ENCODE data around the gene MUC6. TPM values are rescaled to one million over a fixed set of nuclear protein-coding genes. Genes with fewer than 3 reads are reported as not detected.

Gene MUC6
- total RNA-seq, 1 experiment from 2014 or later = 0.07 TPM

DNA sequence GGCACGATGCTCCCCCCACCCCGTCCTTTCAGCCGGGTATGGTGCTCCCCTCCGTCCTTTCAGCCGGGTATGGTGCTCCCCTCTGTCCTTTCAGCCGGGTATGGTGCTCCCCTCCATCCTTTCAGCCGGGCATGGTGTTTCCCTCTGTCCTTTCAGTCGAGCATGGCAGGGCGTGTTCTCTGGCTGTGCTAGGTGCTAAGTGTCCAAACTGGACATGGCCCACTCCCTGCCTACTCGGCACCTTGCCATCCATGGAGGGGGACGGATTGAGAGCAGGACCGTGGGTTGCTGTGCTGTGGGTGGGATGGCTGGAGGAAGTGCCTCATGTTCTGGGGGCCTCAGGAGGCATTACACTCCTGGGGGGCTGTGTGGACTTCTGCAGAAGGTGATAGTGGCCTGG, 45.5 kb downstream of the MUC6 start:
- Histone ChIP-seq H3K36me3 (ENCODE audit: low read depth) (no peaks in the 10 kb centered on the region), H3K9me2 (ENCODE audit: insufficient read depth) (no peaks in the 10 kb centered on the region), H3K27me3 (ENCODE audit: insufficient read depth, low read depth) (no peaks in the 10 kb centered on the region), H3K4me3 (no peak overlapping the region), H4K20me1 (ENCODE audit: insufficient read depth) (no peaks in the 10 kb centered on the region), H3K9me3 (ENCODE audit: insufficient read depth, low read depth) (no peaks in the 10 kb centered on the region), H3F3A (ENCODE audit: insufficient read depth, low read depth) (peaks cover 3% of the 10 kb centered on the region; the same call in 1 of the 2 replicates), H2AFZ (no peak overlapping the region), H3K4me2 (no peak overlapping the region), H3K4me1 (replicated peaks; ENCODE audit: insufficient read depth) (no peaks in the 10 kb centered on the region), H3K79me2 (ENCODE audit: low read depth) (no peaks in the 10 kb centered on the region), H3K27ac (no peak overlapping the region)
- ChIA-PET POLR2A (ENCODE audit: unreplicated experiment) (no interaction called here), CTCF (no interaction called here)
- no peak for DNase-seq
- TF ChIP-seq, protein P1, sequence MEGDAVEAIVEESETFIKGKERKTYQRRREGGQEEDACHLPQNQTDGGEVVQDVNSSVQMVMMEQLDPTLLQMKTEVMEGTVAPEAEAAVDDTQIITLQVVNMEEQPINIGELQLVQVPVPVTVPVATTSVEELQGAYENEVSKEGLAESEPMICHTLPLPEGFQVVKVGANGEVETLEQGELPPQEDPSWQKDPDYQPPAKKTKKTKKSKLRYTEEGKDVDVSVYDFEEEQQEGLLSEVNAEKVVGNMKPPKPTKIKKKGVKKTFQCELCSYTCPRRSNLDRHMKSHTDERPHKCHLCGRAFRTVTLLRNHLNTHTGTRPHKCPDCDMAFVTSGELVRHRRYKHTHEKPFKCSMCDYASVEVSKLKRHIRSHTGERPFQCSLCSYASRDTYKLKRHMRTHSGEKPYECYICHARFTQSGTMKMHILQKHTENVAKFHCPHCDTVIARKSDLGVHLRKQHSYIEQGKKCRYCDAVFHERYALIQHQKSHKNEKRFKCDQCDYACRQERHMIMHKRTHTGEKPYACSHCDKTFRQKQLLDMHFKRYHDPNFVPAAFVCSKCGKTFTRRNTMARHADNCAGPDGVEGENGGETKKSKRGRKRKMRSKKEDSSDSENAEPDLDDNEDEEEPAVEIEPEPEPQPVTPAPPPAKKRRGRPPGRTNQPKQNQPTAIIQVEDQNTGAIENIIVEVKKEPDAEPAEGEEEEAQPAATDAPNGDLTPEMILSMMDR (conservative IDR thresholded peaks at IDR 0.05) = no peak
- TF ChIP-seq EZH2 (IDR thresholded peaks at IDR 0.05; ENCODE audit: low read depth) = no peak
- BruUV-seq (replicated peaks) = no TSS peak
- intact Hi-C loops (cut with micrococcal nuclease; ENCODE audit: unreplicated experiment) = no loop called here

GRCh38 chr11:990101-990500, 46.4 kb downstream of the MUC6 start:
- no peaks in the 10 kb centered on the region for H3K4me1 ChIP-seq (replicated peaks; ENCODE audit: insufficient read depth)
- H3K79me2 ChIP-seq (ENCODE audit: low read depth) = no peaks in the 10 kb centered on the region
- H3K4me2 ChIP-seq = no peak overlapping the region
- TF ChIP-seq, protein P1 (conservative IDR thresholded peaks at IDR 0.05) = no peak
- no peak for TF ChIP-seq EZH2 (IDR thresholded peaks at IDR 0.05; ENCODE audit: low read depth)
- H3K9me2 ChIP-seq (ENCODE audit: insufficient read depth) = no peaks in the 10 kb centered on the region
- no peaks in the 10 kb centered on the region for H4K20me1 ChIP-seq (ENCODE audit: insufficient read depth)
- no peak overlapping the region for H2AFZ ChIP-seq
- no TSS peak for BruUV-seq (replicated peaks)
- H3K36me3 ChIP-seq (ENCODE audit: low read depth) = no peaks in the 10 kb centered on the region
- H3K27ac ChIP-seq = no peak overlapping the region
- no peaks in the 10 kb centered on the region for H3K27me3 ChIP-seq (ENCODE audit: insufficient read depth, low read depth)
- ChIA-PET POLR2A (ENCODE audit: unreplicated experiment) (no interaction called here), CTCF (interaction anchor here (0.5 kb wide), 1 partner anchor 48 kb away, joined by 3 read pairs; no protein-coding TSS in a partner anchor)
- intact Hi-C loops (cut with micrococcal nuclease; ENCODE audit: unreplicated experiment) = no loop called here
- no peak for DNase-seq
- H3F3A ChIP-seq (ENCODE audit: insufficient read depth, low read depth) = peaks cover 2% of the 10 kb centered on the region; the same call in 1 of the 2 replicates
- H3K4me3 ChIP-seq = no peak overlapping the region
- no peaks in the 10 kb centered on the region for H3K9me3 ChIP-seq (ENCODE audit: insufficient read depth, low read depth)

DNA sequence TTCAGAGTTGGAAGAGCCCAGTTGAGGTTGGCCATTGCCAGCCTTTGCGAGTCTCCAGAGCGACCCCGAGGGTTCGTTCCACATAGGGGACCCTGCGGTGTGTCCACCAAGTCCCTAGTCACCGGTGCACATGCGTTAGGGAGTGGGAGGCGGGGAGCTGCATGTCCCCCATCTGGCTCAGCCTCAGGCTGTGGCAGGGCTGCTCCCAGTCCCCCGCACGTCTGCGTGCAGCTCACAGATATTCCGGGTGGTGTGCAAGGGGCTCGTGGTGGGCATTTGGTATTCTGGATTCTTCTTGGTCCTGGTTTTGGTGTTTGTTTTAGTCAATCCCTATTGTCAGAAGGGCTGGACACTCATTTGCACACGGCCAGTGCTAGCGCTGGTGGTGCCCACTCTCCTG, 48.8 kb downstream of the MUC6 start:
- H3K4me1 ChIP-seq (replicated peaks; ENCODE audit: insufficient read depth) = no peaks in the 10 kb centered on the region
- no peaks in the 10 kb centered on the region for H3K9me2 ChIP-seq (ENCODE audit: insufficient read depth)
- CTCF ChIA-PET = no interaction called here
- intact Hi-C loops (cut with micrococcal nuclease; ENCODE audit: unreplicated experiment) = no loop called here
- H3K27ac ChIP-seq = no peak overlapping the region
- TF ChIP-seq EZH2 (IDR thresholded peaks at IDR 0.05; ENCODE audit: low read depth) = no peak
- TF ChIP-seq, protein P1 (conservative IDR thresholded peaks at IDR 0.05) = no peak
- H4K20me1 ChIP-seq (ENCODE audit: insufficient read depth) = no peaks in the 10 kb centered on the region
- no peaks in the 10 kb centered on the region for H3K27me3 ChIP-seq (ENCODE audit: insufficient read depth, low read depth)
- no peaks in the 10 kb centered on the region for H3K9me3 ChIP-seq (ENCODE audit: insufficient read depth, low read depth)
- BruUV-seq (replicated peaks) = no TSS peak
- H3K4me2 ChIP-seq = no peak overlapping the region
- no peaks in the 10 kb centered on the region for H3K79me2 ChIP-seq (ENCODE audit: low read depth)
- no peak for DNase-seq
- no peaks in the 10 kb centered on the region for H3F3A ChIP-seq (ENCODE audit: insufficient read depth, low read depth)
- H3K4me3 ChIP-seq = no peak overlapping the region
- H2AFZ ChIP-seq = no peak overlapping the region
- POLR2A ChIA-PET (ENCODE audit: unreplicated experiment) = no interaction called here
- no peaks in the 10 kb centered on the region for H3K36me3 ChIP-seq (ENCODE audit: low read depth)
